PC-3 (cell line): ENCODE data around the gene NSMCE1. TPM values are rescaled to one million over a fixed set of nuclear protein-coding genes. Genes with fewer than 3 reads are reported as not detected.
A peak's percentile ranks its signal among the peaks of the same experiment; 100 is the strongest.
"Not testable (repeated sequence)": the region's sequence is repeated elsewhere in the genome, so short reads cannot be mapped to it uniquely, and the experiment has no call there.

ENCODE experiments used
- ATAC-seq: fragments of 200-7000 bp; cut with Tn5 transposase; 2 replicates; pipeline ENCODE4 v1.9.1; 2020; ENCODE audit warnings: mild to moderate bottlenecking, moderate library complexity
- BruUV-seq: library from RNA; stranded (reverse); fragments of 400-500 nt; replicated peaks from 2 replicates; lab custom pipeline; 2021; lab: Mats Ljungman, UMichigan
- CTCF ChIA-PET: fragments of 300-600 bp; sonication (Branson Sonifier 250); formaldehyde crosslinking; loops from one replicate; lab custom pipeline; 2022; ENCODE audit warnings: antibody characterized with exemption; lab: Charles Lee
- POLR2A ChIA-PET: fragments of 300-600 bp; sonication (Branson Sonifier 250); formaldehyde crosslinking; loops from one replicate; lab custom pipeline; 2022; ENCODE audit warnings: antibody characterized with exemption; ENCODE audit not compliant: unreplicated experiment; lab: Charles Lee
- DNase-seq: peaks from one replicate; pipeline ENCODE4 v3.0.0-alpha.2; 2015
- H2AFZ ChIP-seq: fragments of 300-600 bp; sonication (generic); 2 replicates; pipeline ENCODE4 v1.6.0; 2016; ENCODE audit warnings: antibody characterized with exemption, low read length
- H3F3A ChIP-seq: fragments of 300-600 bp; sonication (generic); one replicate; pipeline ENCODE4 v1.6.0; 2017; ENCODE audit warnings: antibody characterized with exemption, low read length, control low read depth, mild to moderate bottlenecking; ENCODE audit not compliant: unreplicated experiment
- H3K27ac ChIP-seq: fragments of 300-600 bp; sonication (generic); 2 replicates; pipeline ENCODE4 v1.5.1; 2016; ENCODE audit warnings: mild to moderate bottlenecking, low read length
- H3K27me3 ChIP-seq: fragments of 300-600 bp; sonication (generic); 2 replicates; pipeline ENCODE4 v1.6.1; 2016; ENCODE audit warnings: low read length, mixed read lengths
- H3K36me3 ChIP-seq: fragments of 300-600 bp; sonication (generic); 2 replicates; pipeline ENCODE4 v1.6.1; 2016; ENCODE audit warnings: low read depth, mixed run types, low read length, mixed read lengths
- H3K4me1 ChIP-seq: fragments of 300-600 bp; sonication (generic); 2 replicates; pipeline ENCODE4 v1.5.1; 2016; ENCODE audit warnings: low read length; ENCODE audit not compliant: insufficient read depth
- H3K4me2 ChIP-seq: fragments of 300-600 bp; sonication (generic); 2 replicates; pipeline ENCODE4 v1.6.0; 2016; ENCODE audit warnings: low read length
- H3K4me3 ChIP-seq: fragments of 300-600 bp; sonication (generic); 2 replicates; pipeline ENCODE4 v1.5.1; 2016; ENCODE audit warnings: mild to moderate bottlenecking, low read length, mixed read lengths
- H3K79me2 ChIP-seq: fragments of 300-600 bp; sonication (generic); 2 replicates; pipeline ENCODE4 v1.6.1; 2017; ENCODE audit warnings: low read length, mixed read lengths
- H3K9ac ChIP-seq: fragments of 300-600 bp; sonication (generic); 2 replicates; pipeline ENCODE4 v1.6.0; 2016; ENCODE audit warnings: mild to moderate bottlenecking, low read length
- H3K9me2 ChIP-seq: fragments of 300-600 bp; sonication (generic); replicated peaks from 2 replicates; pipeline ENCODE4 v1.6.1; 2016; ENCODE audit warnings: mixed run types, low read length, mixed read lengths
- H3K9me3 ChIP-seq: fragments of 300-600 bp; sonication (generic); 2 replicates; pipeline ENCODE4 v1.6.1; 2016; ENCODE audit warnings: low read length, mixed read lengths
- H4K20me1 ChIP-seq: fragments of 300-600 bp; sonication (generic); 2 replicates; pipeline ENCODE4 v1.6.1; 2016; ENCODE audit warnings: low read length, mixed read lengths
- EZH2 ChIP-seq: fragments of 300-600 bp; sonication (generic); IDR thresholded peaks from one replicate; pipeline ENCODE4 v1.6.1; 2017; ENCODE audit warnings: antibody characterized with exemption, mild to moderate bottlenecking, low read length; ENCODE audit not compliant: unreplicated experiment
- EZH2phosphoT487 ChIP-seq: fragments of 300-600 bp; sonication (generic); IDR thresholded peaks from 2 replicates; pipeline ENCODE4 v1.6.1; 2018; ENCODE audit warnings: mild to moderate bottlenecking, antibody characterized with exemption, low read length, borderline replicate concordance
- intact Hi-C: fragments of 100-400 bp; cut with micrococcal nuclease; formaldehyde crosslinking; loops from 2 replicates; pipeline ENCODE4 v1.9.0; 2023
- total RNA-seq: library from RNA; depleted of rRNA; stranded (reverse); fragments of >200 nt; gene quantifications from 2 replicates; pipeline ENCODE4 v1.2.3, GENCODE V29; 2014
- TF ChIP-seq, protein P1 (sequence below): fragments of 300-600 bp; sonication (generic); conservative IDR thresholded peaks from 2 replicates; pipeline ENCODE4 v1.5.1; 2017; ENCODE audit warnings: antibody characterized with exemption, low read depth, mild to moderate bottlenecking, low read length

Gene NSMCE1
- total RNA-seq, 1 experiment from 2014 or later: 32.5 TPM

DNA sequence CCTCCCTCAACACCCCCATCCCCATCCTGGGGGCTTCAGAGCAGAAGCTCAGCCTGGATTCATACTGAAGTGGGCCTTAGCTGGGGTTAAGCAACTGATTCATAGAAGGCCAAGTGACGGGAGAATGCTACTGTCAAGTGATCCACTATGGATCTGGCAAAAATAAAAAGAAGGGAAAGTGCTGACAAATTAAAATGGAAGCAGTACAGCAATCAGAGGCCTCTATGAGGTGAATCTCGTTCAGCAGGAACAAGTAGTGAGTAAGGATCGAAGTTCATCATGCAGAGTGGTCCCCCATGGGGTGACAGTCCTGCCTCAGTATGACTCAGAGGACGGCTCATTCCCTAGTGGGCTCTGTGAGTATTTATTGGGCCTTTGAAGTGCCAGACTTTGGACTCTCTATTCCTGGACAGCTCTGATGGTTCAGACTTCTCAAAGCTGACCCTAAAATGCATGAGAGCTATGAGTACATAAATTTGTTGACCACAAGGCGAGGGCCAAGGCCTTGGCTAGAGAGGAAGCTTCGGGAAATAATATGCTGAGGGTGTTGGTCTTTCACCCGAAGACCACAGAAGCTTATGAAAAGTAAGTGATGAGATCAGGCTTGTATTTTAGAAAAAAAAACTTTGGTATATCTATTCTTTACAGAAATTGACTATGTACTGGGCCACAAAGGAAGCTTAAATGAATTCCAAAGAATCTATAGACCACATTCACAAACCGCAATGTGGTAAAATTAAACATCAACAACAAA, 5.3 kb upstream of the NSMCE1 start:
- H2AFZ ChIP-seq: peak overlapping the region; percentile 48
- TF ChIP-seq EZH2 (no peak), EZH2phosphoT487 (no peak)
- TF ChIP-seq, protein P1, sequence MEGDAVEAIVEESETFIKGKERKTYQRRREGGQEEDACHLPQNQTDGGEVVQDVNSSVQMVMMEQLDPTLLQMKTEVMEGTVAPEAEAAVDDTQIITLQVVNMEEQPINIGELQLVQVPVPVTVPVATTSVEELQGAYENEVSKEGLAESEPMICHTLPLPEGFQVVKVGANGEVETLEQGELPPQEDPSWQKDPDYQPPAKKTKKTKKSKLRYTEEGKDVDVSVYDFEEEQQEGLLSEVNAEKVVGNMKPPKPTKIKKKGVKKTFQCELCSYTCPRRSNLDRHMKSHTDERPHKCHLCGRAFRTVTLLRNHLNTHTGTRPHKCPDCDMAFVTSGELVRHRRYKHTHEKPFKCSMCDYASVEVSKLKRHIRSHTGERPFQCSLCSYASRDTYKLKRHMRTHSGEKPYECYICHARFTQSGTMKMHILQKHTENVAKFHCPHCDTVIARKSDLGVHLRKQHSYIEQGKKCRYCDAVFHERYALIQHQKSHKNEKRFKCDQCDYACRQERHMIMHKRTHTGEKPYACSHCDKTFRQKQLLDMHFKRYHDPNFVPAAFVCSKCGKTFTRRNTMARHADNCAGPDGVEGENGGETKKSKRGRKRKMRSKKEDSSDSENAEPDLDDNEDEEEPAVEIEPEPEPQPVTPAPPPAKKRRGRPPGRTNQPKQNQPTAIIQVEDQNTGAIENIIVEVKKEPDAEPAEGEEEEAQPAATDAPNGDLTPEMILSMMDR: no peak
- no peak overlapping the region for H3K9ac ChIP-seq
- intact Hi-C loops: no loop called here
- 0 out of 2 replicates have a peak overlapping the region, but pooled peaks have one; percentile 12 for H3K4me2 ChIP-seq
- H3K9me2 ChIP-seq: no peaks in the 10 kb centered on the region
- BruUV-seq: no TSS peak
- H3K4me3 ChIP-seq: no peak overlapping the region
- peak overlapping the region; percentile 37; the same call in 1 of the 2 replicates for H3K27ac ChIP-seq
- ChIA-PET CTCF (no interaction called here), POLR2A (no interaction called here)
- no peaks in the 10 kb centered on the region for H3K9me3 ChIP-seq
- ATAC-seq: no peak; the same call in 1 of the 2 replicates
- no peaks in the 10 kb centered on the region for H3K36me3 ChIP-seq
- H3K27me3 ChIP-seq: no peaks in the 10 kb centered on the region
- no peaks in the 10 kb centered on the region for H3K79me2 ChIP-seq
- H3F3A ChIP-seq: no peaks in the 10 kb centered on the region
- peak; percentile 52 for DNase-seq
- H3K4me1 ChIP-seq: peaks cover 13% of the 10 kb centered on the region
- H4K20me1 ChIP-seq: no peaks in the 10 kb centered on the region

DNA sequence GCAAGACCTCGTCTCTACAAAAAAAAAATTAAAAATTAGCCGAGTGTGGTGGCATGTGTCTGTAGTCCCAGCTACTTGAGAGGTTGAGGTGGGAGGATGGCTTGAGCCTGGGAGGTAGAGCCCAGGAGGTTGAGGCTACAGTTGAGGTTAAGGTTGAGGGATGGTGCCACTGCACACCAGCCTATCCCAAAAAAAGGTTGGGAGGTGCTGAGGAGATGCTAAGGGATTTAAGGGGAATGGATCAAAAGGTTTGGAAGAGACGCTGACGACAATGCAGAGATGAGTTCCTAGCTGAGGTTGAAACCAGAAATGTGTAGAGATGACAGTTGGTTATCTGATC, 4.7 kb upstream of the NSMCE1 start:
- ATAC-seq: no peak
- H3K9me3 ChIP-seq: no peaks in the 10 kb centered on the region
- peak overlapping the region; percentile 37; the same call in 1 of the 2 replicates for H3K27ac ChIP-seq
- peaks cover 2% of the 10 kb centered on the region for H3K79me2 ChIP-seq
- intact Hi-C loops: no loop called here
- H3K4me3 ChIP-seq: no peak overlapping the region
- no peaks in the 10 kb centered on the region for H3K27me3 ChIP-seq
- no peaks in the 10 kb centered on the region for H3F3A ChIP-seq
- H3K4me2 ChIP-seq: 0 out of 2 replicates have a peak overlapping the region, but pooled peaks have one; percentile 12
- peaks cover 14% of the 10 kb centered on the region for H3K4me1 ChIP-seq
- DNase-seq: no peak
- POLR2A ChIA-PET: no interaction called here
- H2AFZ ChIP-seq: no peak overlapping the region
- H3K9me2 ChIP-seq: no peaks in the 10 kb centered on the region
- H4K20me1 ChIP-seq: no peaks in the 10 kb centered on the region
- no peaks in the 10 kb centered on the region for H3K36me3 ChIP-seq
- TF ChIP-seq, protein P1: no peak
- TF ChIP-seq EZH2 (no peak), EZH2phosphoT487 (no peak)
- CTCF ChIA-PET: no interaction called here
- no TSS peak for BruUV-seq
- H3K9ac ChIP-seq: no peak overlapping the region

DNA sequence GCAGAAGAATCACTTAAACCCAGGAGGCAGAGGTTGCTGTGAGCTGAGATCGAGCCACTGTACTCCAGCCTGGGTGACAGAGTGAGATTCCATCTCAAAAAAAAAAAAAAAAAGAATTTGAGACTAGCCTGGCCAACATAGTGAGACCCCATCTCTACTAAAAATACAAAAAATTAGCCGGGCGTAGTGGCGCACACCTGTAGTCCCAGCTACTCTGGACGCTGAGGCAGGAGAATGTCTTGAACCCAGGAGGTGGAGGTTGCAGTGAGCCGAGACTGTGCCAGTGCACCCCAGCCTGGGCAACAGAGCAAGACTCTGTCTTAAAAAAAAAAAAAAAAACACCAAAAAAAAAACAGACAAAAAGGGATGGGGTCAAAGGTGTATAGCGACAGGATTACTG, 4.1 kb upstream of the NSMCE1 start:
- ATAC-seq, H3K9me3 ChIP-seq, H3F3A ChIP-seq, CTCF ChIA-PET, H4K20me1 ChIP-seq, H3K79me2 ChIP-seq, BruUV-seq, POLR2A ChIA-PET, H3K27ac ChIP-seq, H3K27me3 ChIP-seq, H3K9ac ChIP-seq, intact Hi-C loops, DNase-seq, H3K36me3 ChIP-seq, H2AFZ ChIP-seq, H3K4me2 ChIP-seq, H3K4me3 ChIP-seq, H3K9me2 ChIP-seq: not testable (repeated sequence)
- H3K4me1 ChIP-seq: peaks cover 14% of the 10 kb centered on the region
